ENCODE results near the gene LRRC49. TPM values are rescaled to one million over a fixed set of nuclear protein-coding genes. Genes with fewer than 3 reads are reported as not detected.

Gene LRRC49
- total RNA-seq, 1 experiment from 2014 or later = 7.4 TPM

GRCh38 chr15:71048913-71049675 is 156.5 kb downstream of the LRRC49 start:
- TF ChIP-seq ATF3 (IDR thresholded peaks at IDR 0.05) (no peak), ELF1 (IDR thresholded peaks at IDR 0.05; ENCODE audit: borderline replicate concordance, low read depth) (no peak), SP1 (IDR thresholded peaks at IDR 0.05; ENCODE audit: low read depth) (no peak), CBX3 (IDR thresholded peaks at IDR 0.05; ENCODE audit: low read depth) (no peak)
- Histone ChIP-seq H3K79me2 (ENCODE audit: insufficient read depth, low read length) (no peaks in the 10 kb centered on the region), H3K27me3 (ENCODE audit: insufficient read depth, low read length) (no peaks in the 10 kb centered on the region), H3K27ac (ENCODE audit: low read depth, low read length) (no peak overlapping the region), H3K4me2 (ENCODE audit: low read length) (no peak overlapping the region), H3K36me3 (ENCODE audit: control insufficient read depth in 1 of 2, insufficient read depth in 2 of 2, low read length in 2 of 2) (no peaks in the 10 kb centered on the region), H3K9me2 (ENCODE audit: insufficient read depth) (no peaks in the 10 kb centered on the region), H3K9ac (ENCODE audit: low read length) (no peak overlapping the region), H2AFZ (ENCODE audit: low read depth, low read length, poor library complexity, severe bottlenecking) (no peak overlapping the region), H4K20me1 (ENCODE audit: insufficient read depth) (no peaks in the 10 kb centered on the region), H3K4me3 (replicated peaks in 1 of 2; ENCODE audit: low read depth in 1 of 2, low read length in 2 of 2) (no peak overlapping the region), H3K4me1 (ENCODE audit: control insufficient read depth in 1 of 2, insufficient read depth in 2 of 2, low read length in 2 of 2) (peaks cover 0 to 3% of the 10 kb centered on the region in 2 experiments; a peak in 1 of 4 replicates), H3K9me3 (ENCODE audit: control insufficient read depth in 1 of 2, insufficient read depth in 1 of 2, low read depth in 1 of 2, low read length in 2 of 2) (no peaks in the 10 kb centered on the region)
- intact Hi-C loops (cut with micrococcal nuclease) = no loop called here
- no peak for DNase-seq (ENCODE audit: low read depth, low spot score)
- no TSS peak for BruUV-seq (replicated peaks)
- ChIA-PET CTCF (no interaction called here), POLR2A (no interaction called here), RAD21 (ENCODE audit: low non-redundant PET in 1 of 2, low total read pairs in 2 of 2, uncharacterized antibody in 2 of 2, unreplicated experiment in 2 of 2) (no interaction called here)
- no peak for ATAC-seq

- no peaks in the 10 kb centered on the region for H4K20me1 ChIP-seq (ENCODE audit: insufficient read depth)
- ChIA-PET POLR2A (no interaction called here), CTCF (no interaction called here), RAD21 (ENCODE audit: low non-redundant PET in 1 of 2, low total read pairs in 2 of 2, uncharacterized antibody in 2 of 2, unreplicated experiment in 2 of 2) (no interaction called here)
- H3K27me3 ChIP-seq (ENCODE audit: insufficient read depth, low read length) = no peaks in the 10 kb centered on the region
- intact Hi-C loops (cut with micrococcal nuclease) = no loop called here
- TF ChIP-seq POLR2AphosphoS5 (IDR thresholded peaks at IDR 0.05; ENCODE audit: low read depth, low read length) (no peak), EZH2phosphoT487 (IDR thresholded peaks at IDR 0.05; ENCODE audit: borderline replicate concordance) (no peak), CEBPB (IDR thresholded peaks at IDR 0.05; ENCODE audit: low read depth) (no peak), SP1 (IDR thresholded peaks at IDR 0.05; ENCODE audit: low read depth) (no peak), ATF3 (IDR thresholded peaks at IDR 0.05) (no peak), SRF (IDR thresholded peaks at IDR 0.05; ENCODE audit: low read depth) (no peak), YY1 (IDR thresholded peaks at IDR 0.05; ENCODE audit: extremely low read depth, insufficient replicate concordance, low read depth, low read length) (no peak), CBX3 (IDR thresholded peaks at IDR 0.05; ENCODE audit: low read depth) (no peak), POLR2A (IDR thresholded peaks at IDR 0.05; ENCODE audit: borderline replicate concordance, extremely low read depth, insufficient read depth, insufficient read length) (no peak), MAX (IDR thresholded peaks at IDR 0.05) (no peak)
- DNase-seq (ENCODE audit: low read depth, low spot score) (no peak), ATAC-seq (no peak)
- H2AFZ ChIP-seq (ENCODE audit: low read depth, low read length, poor library complexity, severe bottlenecking) = no peak overlapping the region
- no TSS peak for BruUV-seq (replicated peaks)
- H3K36me3 ChIP-seq (ENCODE audit: control insufficient read depth in 1 of 2, insufficient read depth in 2 of 2, low read length in 2 of 2) = no peaks in the 10 kb centered on the region
- no peak overlapping the region for H3K4me3 ChIP-seq (replicated peaks in 1 of 2; ENCODE audit: low read depth in 1 of 2, low read length in 2 of 2)
- no peak overlapping the region for H3K27ac ChIP-seq (ENCODE audit: low read depth, low read length)
- no peak overlapping the region for H3K4me2 ChIP-seq (ENCODE audit: low read length)
- H3K4me1 ChIP-seq (ENCODE audit: control insufficient read depth in 1 of 2, insufficient read depth in 2 of 2, low read length in 2 of 2) = no peaks in the 10 kb centered on the region
- no peaks in the 10 kb centered on the region for H3K9me2 ChIP-seq (ENCODE audit: insufficient read depth)
- H3K9me3 ChIP-seq (ENCODE audit: control insufficient read depth in 1 of 2, insufficient read depth in 1 of 2, low read depth in 1 of 2, low read length in 2 of 2) = no peaks in the 10 kb centered on the region
- no peak overlapping the region for H3K9ac ChIP-seq (ENCODE audit: low read length)
- no peaks in the 10 kb centered on the region for H3K79me2 ChIP-seq (ENCODE audit: insufficient read depth, low read length)
Measured at GRCh38 chr15:71049706-71050422, 157.2 kb downstream of the LRRC49 start.
